ENCODE measurements around the gene PRAMEF15.
"Not testable (repeated sequence)": the region's sequence is repeated elsewhere in the genome, so short reads cannot be mapped to it uniquely, and the experiment has no call there.

DNA sequence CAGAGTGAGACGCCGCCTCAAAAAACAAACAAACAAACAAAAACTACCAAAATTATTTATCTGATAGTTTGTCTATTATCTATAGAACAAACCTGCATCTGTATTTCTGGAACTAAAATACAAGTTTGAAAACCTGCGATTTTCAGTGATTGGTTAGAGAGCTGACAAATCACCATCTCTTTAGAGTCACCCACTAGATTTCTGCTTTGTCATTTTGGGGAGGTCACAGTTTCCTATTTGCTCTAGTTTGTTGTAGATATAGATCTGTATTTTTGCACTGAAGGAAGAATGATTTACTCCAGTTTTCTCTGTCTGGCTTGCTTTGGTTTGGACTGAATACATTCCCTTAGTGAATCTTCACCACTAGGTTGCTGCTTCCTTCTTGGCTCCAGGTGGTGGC lies 51.2 kb downstream of the PRAMEF15 start:
- TF ChIP-seq RBM22 (optimal IDR thresholded peaks at IDR 0.05; ENCODE audit: low read length); POLR2A (IDR thresholded peaks at IDR 0.05; ENCODE audit: insufficient read depth in 1 of 2, low read depth in 2 of 2, low read length in 2 of 2); ZSCAN25 (CRISPR knock-in tag; IDR thresholded peaks at IDR 0.05); PTBP1 (IDR thresholded peaks at IDR 0.05; ENCODE audit: low read depth, low read length, poor library complexity, severe bottlenecking); GABPB1 (CRISPR knock-in tag; IDR thresholded peaks at IDR 0.05); RFX5 (IDR thresholded peaks at IDR 0.05; ENCODE audit: low read depth, low read length): not testable (repeated sequence)
- TF ChIP-seq, protein P1, sequence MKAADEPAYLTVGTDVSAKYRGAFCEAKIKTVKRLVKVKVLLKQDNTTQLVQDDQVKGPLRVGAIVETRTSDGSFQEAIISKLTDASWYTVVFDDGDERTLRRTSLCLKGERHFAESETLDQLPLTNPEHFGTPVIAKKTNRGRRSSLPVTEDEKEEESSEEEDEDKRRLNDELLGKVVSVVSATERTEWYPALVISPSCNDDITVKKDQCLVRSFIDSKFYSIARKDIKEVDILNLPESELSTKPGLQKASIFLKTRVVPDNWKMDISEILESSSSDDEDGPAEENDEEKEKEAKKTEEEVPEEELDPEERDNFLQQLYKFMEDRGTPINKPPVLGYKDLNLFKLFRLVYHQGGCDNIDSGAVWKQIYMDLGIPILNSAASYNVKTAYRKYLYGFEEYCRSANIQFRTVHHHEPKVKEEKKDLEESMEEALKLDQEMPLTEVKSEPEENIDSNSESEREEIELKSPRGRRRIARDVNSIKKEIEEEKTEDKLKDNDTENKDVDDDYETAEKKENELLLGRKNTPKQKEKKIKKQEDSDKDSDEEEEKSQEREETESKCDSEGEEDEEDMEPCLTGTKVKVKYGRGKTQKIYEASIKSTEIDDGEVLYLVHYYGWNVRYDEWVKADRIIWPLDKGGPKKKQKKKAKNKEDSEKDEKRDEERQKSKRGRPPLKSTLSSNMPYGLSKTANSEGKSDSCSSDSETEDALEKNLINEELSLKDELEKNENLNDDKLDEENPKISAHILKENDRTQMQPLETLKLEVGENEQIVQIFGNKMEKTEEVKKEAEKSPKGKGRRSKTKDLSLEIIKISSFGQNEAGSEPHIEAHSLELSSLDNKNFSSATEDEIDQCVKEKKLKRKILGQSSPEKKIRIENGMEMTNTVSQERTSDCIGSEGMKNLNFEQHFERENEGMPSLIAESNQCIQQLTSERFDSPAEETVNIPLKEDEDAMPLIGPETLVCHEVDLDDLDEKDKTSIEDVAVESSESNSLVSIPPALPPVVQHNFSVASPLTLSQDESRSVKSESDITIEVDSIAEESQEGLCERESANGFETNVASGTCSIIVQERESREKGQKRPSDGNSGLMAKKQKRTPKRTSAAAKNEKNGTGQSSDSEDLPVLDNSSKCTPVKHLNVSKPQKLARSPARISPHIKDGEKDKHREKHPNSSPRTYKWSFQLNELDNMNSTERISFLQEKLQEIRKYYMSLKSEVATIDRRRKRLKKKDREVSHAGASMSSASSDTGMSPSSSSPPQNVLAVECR (CRISPR knock-in tag; IDR thresholded peaks at IDR 0.05; ENCODE audit: borderline replicate concordance): not testable (repeated sequence)

All from HepG2 (cell line).